Muscle layer of duodenum (tissue), 2 donors: ENCODE data around the gene GALNT11.

Experiments
- H3K27ac ChIP-seq: one replicate; pipeline ENCODE4 v1.7.0; 2013; ENCODE audit warnings: mild to moderate bottlenecking, low read length
- H3K27me3 ChIP-seq: one replicate; pipeline ENCODE4 v1.7.0; 2013; ENCODE audit warnings: low read depth, mild to moderate bottlenecking, control low read depth, low read length
- H3K36me3 ChIP-seq, 2 donors: one replicate each; pipeline ENCODE4 v1.7.0; 2013; ENCODE audit warnings: low read length in 2 of 2, control low read depth in 1 of 2, mild to moderate bottlenecking in 1 of 2; ENCODE audit not compliant: insufficient read depth in 2 of 2, control insufficient read depth in 1 of 2
- H3K4me1 ChIP-seq, 2 donors: one replicate each; pipeline ENCODE4 v1.7.0; 2013; ENCODE audit warnings: low read length in 2 of 2, mild to moderate bottlenecking in 2 of 2, control low read depth in 1 of 2, moderate library complexity in 1 of 2; ENCODE audit not compliant: insufficient read depth in 2 of 2, control insufficient read depth in 1 of 2
- H3K4me3 ChIP-seq, 2 donors: one replicate each; pipeline ENCODE4 v1.7.0; 2013; ENCODE audit warnings: low read length in 2 of 2, low read depth in 1 of 2, mild to moderate bottlenecking in 1 of 2
- H3K9me3 ChIP-seq, 2 donors: one replicate each; pipeline ENCODE4 v1.7.0; 2013; ENCODE audit warnings: low read length in 2 of 2, control low read depth in 1 of 2, mild to moderate bottlenecking in 1 of 2; ENCODE audit not compliant: control insufficient read depth in 1 of 2
- donor health status: healthy.

The GALNT11 gene

GRCh38 chr7:152158801-152159587 lies 133.5 kb downstream of the GALNT11 start:
- no peaks in the 10 kb centered on the region for H3K27me3 ChIP-seq
- peaks cover 68% of the 10 kb centered on the region in 2 donors for H3K36me3 ChIP-seq
- H3K27ac ChIP-seq: no peak overlapping the region
- no peaks in the 10 kb centered on the region for H3K9me3 ChIP-seq
- H3K4me1 ChIP-seq: no peaks in the 10 kb centered on the region
- no peak overlapping the region for H3K4me3 ChIP-seq

GRCh38 chr7:152161171-152161570 lies 135.7 kb downstream of the GALNT11 start:
- peaks cover 53 to 67% of the 10 kb centered on the region in 2 donors for H3K36me3 ChIP-seq
- no peaks in the 10 kb centered on the region for H3K4me1 ChIP-seq
- H3K4me3 ChIP-seq: no peak overlapping the region
- H3K27ac ChIP-seq: no peak overlapping the region
- H3K27me3 ChIP-seq: no peaks in the 10 kb centered on the region
- H3K9me3 ChIP-seq: no peaks in the 10 kb centered on the region

DNA sequence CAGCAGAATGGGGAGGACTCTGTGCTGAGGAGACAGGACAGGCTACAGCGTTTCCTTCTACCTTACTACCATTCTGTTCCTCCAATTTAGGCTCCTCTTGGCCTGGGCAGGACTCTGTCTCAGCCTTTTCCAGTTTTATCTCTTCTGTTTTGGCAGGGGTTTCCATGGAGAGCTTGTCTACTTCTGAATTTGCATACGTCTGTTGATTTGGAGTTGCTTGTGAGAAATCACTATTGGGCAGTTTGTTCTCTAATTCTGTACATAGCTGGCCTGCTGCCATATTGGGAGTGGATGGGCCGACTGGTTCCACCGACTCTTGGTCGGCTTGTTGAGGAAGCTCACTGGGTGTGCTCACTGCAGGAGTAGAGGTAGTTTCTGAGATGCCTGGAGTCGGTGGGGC lies 136.8 kb downstream of the GALNT11 start:
- peaks cover 55 to 68% of the 10 kb centered on the region in 2 donors for H3K36me3 ChIP-seq
- H3K9me3 ChIP-seq: no peaks in the 10 kb centered on the region
- H3K27me3 ChIP-seq: no peaks in the 10 kb centered on the region
- no peak overlapping the region for H3K27ac ChIP-seq
- no peaks in the 10 kb centered on the region for H3K4me1 ChIP-seq
- H3K4me3 ChIP-seq: no peak overlapping the region
